Left colon (tissue), 2 donors: Measurements from ENCODE around the gene PIKFYVE. TPM values are rescaled to one million over a fixed set of nuclear protein-coding genes. Genes with fewer than 3 reads are reported as not detected.
"Not testable (repeated sequence)": the region's sequence is repeated elsewhere in the genome, so short reads cannot be mapped to it uniquely, and the experiment has no call there.

Source experiments
- ATAC-seq: fragments of 200-7000 bp; cut with Tn5 transposase; one replicate; pipeline ENCODE4 v1.9.1; 2020; ENCODE audit warnings: mild to moderate bottlenecking, moderate library complexity
- DNase-seq, 2 donors: peaks; one replicate each; pipeline ENCODE4 v3.0.0-alpha.2; 2020
- intact Hi-C, 2 donors: fragments of 100-400 bp; cut with DNase I in 1 of 2; cut with micrococcal nuclease in 1 of 2; formaldehyde crosslinking; loops; one replicate each; pipeline versions ENCODE4 v1.11.2 to v1.14.0; 2022; cut with DNase I, micrococcal nuclease
- total RNA-seq, 2 donors: library from RNA; stranded (reverse); fragmentation: NEBNext Ultra II Directional; extraction: Animal tissue kit (Norgen Biotek cat#: 25700); gene quantifications; one replicate each; pipeline ENCODE4 v1.2.1, GENCODE V29; 2021
- donor health status: DM: no; HTN: no; CAD: no.
- donor health status: DM: yes; HTN: yes; CAD: no.

The PIKFYVE gene
- total RNA-seq, 2 donors from 2014 or later = 17.6 to 20.5 TPM

GRCh38 chr2:208379192-208379591, 113.1 kb downstream of the PIKFYVE start:
- no peak for DNase-seq
- no peak for ATAC-seq
- intact Hi-C loops = no loop called here

DNA sequence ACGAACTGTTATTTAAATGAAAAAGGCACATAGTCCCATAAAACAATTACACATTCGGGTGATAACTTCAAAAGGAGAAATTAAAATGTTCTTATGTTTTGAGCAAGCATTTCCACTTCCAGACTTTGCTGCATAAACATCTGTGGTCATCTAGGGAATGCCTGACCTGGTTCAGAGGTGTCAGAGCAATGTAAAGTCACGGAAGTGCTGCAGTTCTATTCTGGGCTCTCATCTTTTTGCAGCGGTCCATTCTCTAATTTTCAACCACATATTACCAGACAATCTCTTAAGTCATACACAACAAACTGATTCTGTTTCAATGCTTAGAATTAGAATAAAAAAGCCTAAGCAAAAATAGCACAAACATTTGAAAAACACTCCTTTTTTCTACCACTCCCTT, 118.6 kb downstream of the PIKFYVE start:
- intact Hi-C loops = no loop called here
- no peak for ATAC-seq
- no peak for DNase-seq

- intact Hi-C loops = no loop called here
- ATAC-seq (no peak), DNase-seq (no peak)
These were observed 120.5 kb downstream of the PIKFYVE start for GRCh38 chr2:208386541-208386940.

GRCh38 chr2:208389940-208390339, 123.9 kb downstream of the PIKFYVE start:
- ATAC-seq (no peak), DNase-seq (no peak)
- intact Hi-C loops = no loop called here

GRCh38 chr2:208392300-208392699, 126.2 kb downstream of the PIKFYVE start:
- no peak for ATAC-seq
- intact Hi-C loops = no loop called here
- no peak for DNase-seq

- intact Hi-C loops, DNase-seq, ATAC-seq: not testable (repeated sequence)
These were observed 130.7 kb downstream of the PIKFYVE start for GRCh38 chr2:208396796-208397195.

- DNase-seq = no peak
- intact Hi-C loops = no loop called here
- no peak for ATAC-seq
These were observed 133.1 kb downstream of the PIKFYVE start for GRCh38 chr2:208399201-208399600.

GRCh38 chr2:208406474-208407451, 140.7 kb downstream of the PIKFYVE start, which contains the start of gene PTH2R:
Gene PTH2R, plus strand, starts transcription at chr2:208406792. Its CDS starts 252 bp downstream, at chr2:208407044.
- ATAC-seq (no peak), DNase-seq (peak in 1 of 2 donors; percentile 3)
- intact Hi-C loops = no loop called here

DNA sequence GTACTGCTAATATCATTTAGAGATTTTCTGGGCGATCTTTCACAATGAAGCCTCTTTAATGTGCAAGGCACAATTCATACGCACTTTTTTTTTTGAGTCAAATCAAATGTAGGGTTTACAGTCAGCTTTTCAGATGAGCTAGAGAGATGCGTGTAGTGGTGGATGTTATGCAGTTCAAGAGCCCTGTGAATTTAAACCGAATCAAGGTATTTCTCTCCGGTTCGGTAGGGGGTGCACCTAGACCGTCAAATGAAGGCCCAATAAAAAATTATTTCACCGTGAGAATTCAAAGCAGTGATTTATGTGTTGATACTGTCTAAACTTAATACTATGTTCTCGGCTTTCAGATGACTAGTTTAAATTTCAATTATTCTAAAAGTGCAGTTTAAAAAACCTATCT, 141.6 kb downstream of the PIKFYVE start:
- ATAC-seq = no peak
- intact Hi-C loops = no loop called here
- DNase-seq = no peak

Other genes starting within 250 kb of the PIKFYVE start
- gene PLEKHM3, start 240.7 kb upstream of the PIKFYVE start, total RNA-seq = 10 to 100 TPM in 1 of 2 donors, 1 to 10 TPM in 1; 9.8 to 10.4 TPM
- gene CRYGD, start 141.7 kb upstream of the PIKFYVE start, total RNA-seq = not detected
- gene CRYGC, start 136.4 kb upstream of the PIKFYVE start, total RNA-seq = not detected
- not detected for gene CRYGB, start 120.1 kb upstream of the PIKFYVE start, total RNA-seq
- not detected for gene CRYGA, start 102.7 kb upstream of the PIKFYVE start, total RNA-seq
- gene C2orf80, start 76.2 kb upstream of the PIKFYVE start, total RNA-seq = not detected
- gene IDH1, start 11.2 kb upstream of the PIKFYVE start, total RNA-seq = 100 to 1,000 TPM; 228 to 238 TPM
- under 1 TPM in 1 of 2 donors, not detected in 1; 0.08 TPM for gene PTH2R, start 140.5 kb downstream of the PIKFYVE start, total RNA-seq